DOHH2 (cell line): ENCODE results near the gene GPR171.

Experiments used
- H3F3A ChIP-seq: fragments of 200-600 bp; sonication (generic), shearing (Covaris generic); 2 replicates; pipeline ENCODE4 v1.6.0; 2016; ENCODE audit warnings: antibody characterized with exemption, mild to moderate bottlenecking; ENCODE audit not compliant: control insufficient read depth, insufficient read depth
- H3K27ac ChIP-seq: fragments of 200-600 bp; sonication (generic); 2 replicates; pipeline ENCODE4 v1.5.1; 2014; ENCODE audit warnings: low read depth, mild to moderate bottlenecking, low read length, moderate library complexity
- H3K27me3 ChIP-seq: fragments of 200-600 bp; sonication (generic); 2 replicates; pipeline ENCODE4 v1.6.1; 2014; ENCODE audit warnings: mild to moderate bottlenecking, low read length, mixed read lengths; ENCODE audit not compliant: control insufficient read depth
- H3K36me3 ChIP-seq: fragments of 200-600 bp; sonication (generic); 2 replicates; pipeline ENCODE4 v1.6.1; 2014; ENCODE audit warnings: mild to moderate bottlenecking, low read length, moderate library complexity, mixed read lengths; ENCODE audit not compliant: control insufficient read depth
- H3K4me1 ChIP-seq: fragments of 200-600 bp; sonication (generic); 2 replicates; pipeline ENCODE4 v1.6.1; 2014; ENCODE audit warnings: mild to moderate bottlenecking, low read length, mixed read lengths; ENCODE audit not compliant: control insufficient read depth
- H3K4me2 ChIP-seq: fragments of 200-600 bp; sonication (generic); 2 replicates; pipeline ENCODE4 v1.6.0; 2014; ENCODE audit warnings: mild to moderate bottlenecking, low read length, moderate library complexity
- H3K4me3 ChIP-seq: fragments of 200-600 bp; sonication (generic); 2 replicates; pipeline ENCODE4 v1.5.1; 2014; ENCODE audit warnings: mild to moderate bottlenecking, low read length, mixed read lengths
- H3K79me2 ChIP-seq: fragments of 200-600 bp; sonication (generic); 2 replicates; pipeline ENCODE4 v1.6.1; 2014; ENCODE audit warnings: mild to moderate bottlenecking, low read length, mixed read lengths; ENCODE audit not compliant: control insufficient read depth
- H3K9me2 ChIP-seq: fragments of 200-600 bp; sonication (generic); replicated peaks from 2 replicates; pipeline ENCODE4 v1.6.1; 2014; ENCODE audit warnings: mild to moderate bottlenecking, low read length, mixed read lengths; ENCODE audit not compliant: control insufficient read depth
- H3K9me3 ChIP-seq: fragments of 200-600 bp; sonication (generic); 2 replicates; pipeline ENCODE4 v1.6.1; 2014; ENCODE audit warnings: antibody characterized with exemption, low read length, mixed read lengths; ENCODE audit not compliant: control insufficient read depth, insufficient read depth
- H4K20me1 ChIP-seq: fragments of 200-600 bp; sonication (generic); 2 replicates; pipeline ENCODE4 v1.6.0; 2014; ENCODE audit warnings: low read depth, mild to moderate bottlenecking, antibody characterized with exemption, low read length, moderate library complexity; ENCODE audit not compliant: control insufficient read depth, insufficient read depth
- EZH2phosphoT487 ChIP-seq: fragments of 200-600 bp; sonication (generic); IDR thresholded peaks from 2 replicates; pipeline ENCODE4 v1.6.1; 2017; ENCODE audit warnings: borderline replicate concordance, mild to moderate bottlenecking, antibody characterized with exemption, low read length, moderate library complexity, mixed read lengths
- TF ChIP-seq, protein P1 (sequence below): fragments of 200-600 bp; sonication (generic); IDR thresholded peaks from one replicate; pipeline ENCODE4 v1.5.1; 2014; ENCODE audit warnings: antibody characterized with exemption, mild to moderate bottlenecking, low read depth, low read length; ENCODE audit not compliant: poor library complexity, severe bottlenecking

Gene GPR171

DNA sequence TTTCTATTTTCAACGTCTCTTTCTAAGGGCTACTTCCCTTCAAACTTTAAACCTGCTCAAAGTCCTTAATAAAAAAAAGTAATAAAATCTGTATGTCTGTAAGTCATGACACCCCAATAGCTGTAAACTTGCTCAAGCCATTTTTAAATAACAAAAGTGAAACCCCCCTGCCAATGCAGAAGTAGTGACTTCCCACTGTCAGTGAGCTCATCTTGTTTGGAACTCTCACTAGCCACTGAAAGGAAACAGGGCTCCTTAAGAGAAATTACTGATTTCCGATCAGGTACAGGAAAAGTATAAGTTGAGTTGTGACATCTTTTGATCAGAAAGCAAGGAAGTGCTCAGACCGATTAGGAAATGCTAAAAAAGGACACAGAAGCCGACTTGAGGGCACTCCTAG lies 27.6 kb upstream of the GPR171 start:
- Histone ChIP-seq H3K9me3 (no peaks in the 10 kb centered on the region), H3K9me2 (no peaks in the 10 kb centered on the region), H3K4me1 (peaks cover 22% of the 10 kb centered on the region), H3K4me2 (peak overlapping the region; percentile 6), H3K79me2 (no peaks in the 10 kb centered on the region), H3K27me3 (no peaks in the 10 kb centered on the region), H4K20me1 (no peaks in the 10 kb centered on the region), H3K36me3 (no peaks in the 10 kb centered on the region), H3K4me3 (no peak overlapping the region), H3F3A (no peaks in the 10 kb centered on the region), H3K27ac (no peak overlapping the region)
- TF ChIP-seq, protein P1, sequence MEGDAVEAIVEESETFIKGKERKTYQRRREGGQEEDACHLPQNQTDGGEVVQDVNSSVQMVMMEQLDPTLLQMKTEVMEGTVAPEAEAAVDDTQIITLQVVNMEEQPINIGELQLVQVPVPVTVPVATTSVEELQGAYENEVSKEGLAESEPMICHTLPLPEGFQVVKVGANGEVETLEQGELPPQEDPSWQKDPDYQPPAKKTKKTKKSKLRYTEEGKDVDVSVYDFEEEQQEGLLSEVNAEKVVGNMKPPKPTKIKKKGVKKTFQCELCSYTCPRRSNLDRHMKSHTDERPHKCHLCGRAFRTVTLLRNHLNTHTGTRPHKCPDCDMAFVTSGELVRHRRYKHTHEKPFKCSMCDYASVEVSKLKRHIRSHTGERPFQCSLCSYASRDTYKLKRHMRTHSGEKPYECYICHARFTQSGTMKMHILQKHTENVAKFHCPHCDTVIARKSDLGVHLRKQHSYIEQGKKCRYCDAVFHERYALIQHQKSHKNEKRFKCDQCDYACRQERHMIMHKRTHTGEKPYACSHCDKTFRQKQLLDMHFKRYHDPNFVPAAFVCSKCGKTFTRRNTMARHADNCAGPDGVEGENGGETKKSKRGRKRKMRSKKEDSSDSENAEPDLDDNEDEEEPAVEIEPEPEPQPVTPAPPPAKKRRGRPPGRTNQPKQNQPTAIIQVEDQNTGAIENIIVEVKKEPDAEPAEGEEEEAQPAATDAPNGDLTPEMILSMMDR = no peak
- TF ChIP-seq EZH2phosphoT487 = no peak

DNA sequence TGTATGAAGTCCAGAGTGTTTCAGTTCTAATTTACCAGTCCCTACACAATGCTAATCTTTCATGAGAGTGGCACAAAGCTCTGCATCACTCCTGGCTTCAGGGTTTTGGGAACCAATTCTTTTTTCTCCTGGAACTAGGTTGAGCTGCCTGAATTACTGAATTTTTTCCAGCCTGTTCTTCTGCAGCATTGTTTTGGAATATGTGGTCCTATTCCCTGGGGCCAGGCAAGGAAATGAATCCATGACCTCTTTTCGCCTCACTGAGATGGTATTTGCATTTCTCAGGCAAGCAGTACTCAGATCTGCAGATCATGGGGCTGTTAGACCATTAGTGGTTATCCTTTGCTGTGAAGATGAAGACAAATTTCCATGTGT lies 25.6 kb upstream of the GPR171 start:
- no peaks in the 10 kb centered on the region for H4K20me1 ChIP-seq
- no peaks in the 10 kb centered on the region for H3K79me2 ChIP-seq
- TF ChIP-seq, protein P1 = no peak
- TF ChIP-seq EZH2phosphoT487 = no peak
- H3K4me3 ChIP-seq = no peak overlapping the region
- peaks cover 22% of the 10 kb centered on the region for H3K4me1 ChIP-seq
- no peaks in the 10 kb centered on the region for H3K36me3 ChIP-seq
- no peaks in the 10 kb centered on the region for H3K9me3 ChIP-seq
- no peak overlapping the region for H3K4me2 ChIP-seq
- no peaks in the 10 kb centered on the region for H3K27me3 ChIP-seq
- H3K27ac ChIP-seq = no peak overlapping the region
- no peaks in the 10 kb centered on the region for H3F3A ChIP-seq
- H3K9me2 ChIP-seq = no peaks in the 10 kb centered on the region

DNA sequence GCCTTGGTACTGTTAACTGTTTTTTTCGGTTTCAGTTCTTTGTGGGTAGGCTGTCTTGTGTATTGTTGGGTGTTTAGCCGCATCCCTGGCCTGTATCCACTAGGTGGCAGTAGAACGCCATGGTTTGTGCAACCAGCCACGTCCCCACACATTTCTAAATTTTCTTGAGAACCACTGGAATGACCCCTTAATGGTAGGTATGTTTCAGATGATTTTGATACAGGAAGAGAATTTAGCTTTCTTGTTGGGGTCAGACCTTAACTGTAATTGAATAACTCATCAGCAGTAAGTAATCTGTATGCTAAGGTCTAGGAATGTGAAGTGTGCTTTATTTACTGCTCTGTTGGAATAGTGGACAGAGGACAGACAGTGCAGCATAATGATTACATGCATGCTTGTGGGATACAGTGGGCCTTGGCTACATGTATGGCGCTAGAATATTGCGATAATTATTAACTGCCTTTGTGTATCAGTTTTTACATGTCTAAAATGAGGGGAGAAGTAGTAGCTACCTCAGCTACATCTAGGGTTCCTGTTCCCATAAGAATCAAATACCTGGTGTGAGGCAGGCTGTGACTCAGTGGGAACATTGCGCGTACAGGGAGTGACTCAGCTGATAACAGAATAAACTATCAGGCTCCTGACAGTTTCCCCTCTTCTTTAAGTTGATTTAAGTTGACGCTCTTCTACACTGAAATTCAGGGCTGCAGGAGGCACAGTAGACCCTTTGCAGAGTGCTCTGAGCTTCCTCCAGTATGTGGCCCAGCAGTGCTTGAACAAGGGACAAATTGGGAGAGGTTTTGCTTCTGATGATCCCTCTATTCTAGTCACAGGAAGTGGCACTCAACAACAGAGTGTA lies 25.0 kb upstream of the GPR171 start:
- Histone ChIP-seq H3K9me3 (no peaks in the 10 kb centered on the region), H3K9me2 (no peaks in the 10 kb centered on the region), H3K4me1 (peaks cover 22% of the 10 kb centered on the region), H3K79me2 (no peaks in the 10 kb centered on the region), H3K4me3 (no peak overlapping the region), H3F3A (no peaks in the 10 kb centered on the region), H3K4me2 (0 out of 2 replicates have a peak overlapping the region, but pooled peaks have one; percentile 17), H3K27me3 (no peaks in the 10 kb centered on the region), H3K36me3 (no peaks in the 10 kb centered on the region), H4K20me1 (no peaks in the 10 kb centered on the region), H3K27ac (no peak overlapping the region)
- TF ChIP-seq EZH2phosphoT487 = no peak
- TF ChIP-seq, protein P1 = peak; percentile 96
